DND-41 (cell line): ENCODE data around the gene SCNN1A.

Experiments
- EZH2 ChIP-seq: IDR thresholded peaks from 3 replicates; pipeline ENCODE4 v1.6.1; 2012; ENCODE audit warnings: borderline replicate concordance, low read depth, mild to moderate bottlenecking, moderate library complexity, low read length, inconsistent platforms; ENCODE audit not compliant: severe bottlenecking
- TF ChIP-seq, protein P1 (sequence below): IDR thresholded peaks from 2 replicates; pipeline ENCODE4 v1.5.1; 2012; ENCODE audit warnings: borderline replicate concordance, low read length, moderate library complexity, mild to moderate bottlenecking; ENCODE audit not compliant: poor library complexity, severe bottlenecking; ENCODE audit errors: extremely low read depth

DNA sequence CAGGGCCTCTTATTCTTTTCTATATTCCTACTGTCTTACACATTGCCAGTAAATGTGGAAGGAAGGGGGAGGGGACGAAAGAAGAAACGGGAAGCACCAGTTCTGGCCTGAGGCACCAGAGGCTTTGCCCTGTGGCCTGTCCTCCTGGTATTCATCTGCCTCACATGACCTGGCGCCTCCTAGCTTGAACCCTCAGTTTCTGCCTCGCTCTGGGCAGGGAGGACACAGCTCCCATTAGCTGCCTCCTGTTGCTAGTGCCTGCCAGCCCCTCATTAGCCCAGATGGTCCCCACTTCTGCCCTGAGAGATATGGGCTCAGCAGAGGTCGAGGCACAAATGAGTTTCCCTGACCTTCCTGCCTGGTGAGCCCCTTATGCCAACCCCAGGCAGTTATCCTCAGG lies 67.8 kb downstream of the SCNN1A start:
- TF ChIP-seq, protein P1, sequence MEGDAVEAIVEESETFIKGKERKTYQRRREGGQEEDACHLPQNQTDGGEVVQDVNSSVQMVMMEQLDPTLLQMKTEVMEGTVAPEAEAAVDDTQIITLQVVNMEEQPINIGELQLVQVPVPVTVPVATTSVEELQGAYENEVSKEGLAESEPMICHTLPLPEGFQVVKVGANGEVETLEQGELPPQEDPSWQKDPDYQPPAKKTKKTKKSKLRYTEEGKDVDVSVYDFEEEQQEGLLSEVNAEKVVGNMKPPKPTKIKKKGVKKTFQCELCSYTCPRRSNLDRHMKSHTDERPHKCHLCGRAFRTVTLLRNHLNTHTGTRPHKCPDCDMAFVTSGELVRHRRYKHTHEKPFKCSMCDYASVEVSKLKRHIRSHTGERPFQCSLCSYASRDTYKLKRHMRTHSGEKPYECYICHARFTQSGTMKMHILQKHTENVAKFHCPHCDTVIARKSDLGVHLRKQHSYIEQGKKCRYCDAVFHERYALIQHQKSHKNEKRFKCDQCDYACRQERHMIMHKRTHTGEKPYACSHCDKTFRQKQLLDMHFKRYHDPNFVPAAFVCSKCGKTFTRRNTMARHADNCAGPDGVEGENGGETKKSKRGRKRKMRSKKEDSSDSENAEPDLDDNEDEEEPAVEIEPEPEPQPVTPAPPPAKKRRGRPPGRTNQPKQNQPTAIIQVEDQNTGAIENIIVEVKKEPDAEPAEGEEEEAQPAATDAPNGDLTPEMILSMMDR, result no peak
- TF ChIP-seq EZH2, result no peak
